Mammary epithelial cell (primary cell): ENCODE data around the gene CELF2.

Experiments used
- EZH2 ChIP-seq: IDR thresholded peaks from 2 replicates; pipeline ENCODE4 v1.6.1; 2012; ENCODE audit warnings: low read length, inconsistent platforms, borderline replicate concordance
- TF ChIP-seq, protein P1 (sequence below), 2 donors: IDR thresholded peaks in 1 of 2; conservative IDR thresholded peaks in 1 of 2; 2 replicates each; pipeline ENCODE4 v1.5.1; 2011 to 2012; ENCODE audit warnings: inconsistent platforms in 2 of 2, low read length in 2 of 2, mild to moderate bottlenecking in 2 of 2, control low read depth in 1 of 2, low read depth in 1 of 2; ENCODE audit not compliant: insufficient read depth in 1 of 2; ENCODE audit errors: extremely low read depth in 1 of 2

DNA sequence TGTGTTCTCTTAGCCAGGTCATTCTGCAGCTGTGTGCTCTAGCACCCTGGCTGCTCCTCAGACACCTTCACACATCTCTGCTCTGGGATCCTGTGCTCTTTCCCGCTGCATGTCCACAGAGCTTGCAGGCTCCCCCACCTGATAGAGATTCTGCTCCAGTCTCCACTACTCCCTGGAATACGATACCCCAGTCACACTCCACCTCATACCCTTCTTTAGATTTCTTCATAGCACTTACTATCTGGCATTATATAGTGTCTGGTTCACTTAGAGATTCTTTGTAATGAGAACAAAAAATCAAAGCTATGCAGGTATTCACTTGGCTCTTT is 88.0 kb downstream of the CELF2 start:
- TF ChIP-seq, protein P1, sequence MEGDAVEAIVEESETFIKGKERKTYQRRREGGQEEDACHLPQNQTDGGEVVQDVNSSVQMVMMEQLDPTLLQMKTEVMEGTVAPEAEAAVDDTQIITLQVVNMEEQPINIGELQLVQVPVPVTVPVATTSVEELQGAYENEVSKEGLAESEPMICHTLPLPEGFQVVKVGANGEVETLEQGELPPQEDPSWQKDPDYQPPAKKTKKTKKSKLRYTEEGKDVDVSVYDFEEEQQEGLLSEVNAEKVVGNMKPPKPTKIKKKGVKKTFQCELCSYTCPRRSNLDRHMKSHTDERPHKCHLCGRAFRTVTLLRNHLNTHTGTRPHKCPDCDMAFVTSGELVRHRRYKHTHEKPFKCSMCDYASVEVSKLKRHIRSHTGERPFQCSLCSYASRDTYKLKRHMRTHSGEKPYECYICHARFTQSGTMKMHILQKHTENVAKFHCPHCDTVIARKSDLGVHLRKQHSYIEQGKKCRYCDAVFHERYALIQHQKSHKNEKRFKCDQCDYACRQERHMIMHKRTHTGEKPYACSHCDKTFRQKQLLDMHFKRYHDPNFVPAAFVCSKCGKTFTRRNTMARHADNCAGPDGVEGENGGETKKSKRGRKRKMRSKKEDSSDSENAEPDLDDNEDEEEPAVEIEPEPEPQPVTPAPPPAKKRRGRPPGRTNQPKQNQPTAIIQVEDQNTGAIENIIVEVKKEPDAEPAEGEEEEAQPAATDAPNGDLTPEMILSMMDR (conservative IDR thresholded peaks at IDR 0.05 in 1 of 2, IDR thresholded peaks at IDR 0.05 in 1 of 2; ENCODE audit: extremely low read depth in 1 of 2, insufficient read depth in 1 of 2, low read depth in 1 of 2, low read length in 2 of 2), result no peak
- TF ChIP-seq EZH2, result no peak
